ENCODE results near the gene FRMD6.

- TF ChIP-seq ZNF274 (IDR thresholded peaks at IDR 0.05; ENCODE audit: low read depth, low read length), result no peak
- no peak for TF ChIP-seq YY1 (IDR thresholded peaks at IDR 0.05; ENCODE audit: insufficient read depth, insufficient read length)
- TF ChIP-seq SUZ12 (IDR thresholded peaks at IDR 0.05; ENCODE audit: extremely low read depth, insufficient read depth, insufficient read length), result no peak
Measured at GRCh38 chr14:51658441-51659173, 6.9 kb downstream of the FRMD6 start.
